DMS 273 treated with DMSO at 0.1 percent for 48 hours (cell line): ENCODE measurements around the gene KISS1.

Source experiments
- DNase-seq: peaks from one replicate; lab custom pipeline; 2025; lab: John Stamatoyannopoulos, UW

The KISS1 gene

GRCh38 chr1:204217648-204218000 is 21.3 kb upstream of the KISS1 start:
- DNase-seq: no peak

GRCh38 chr1:204216880-204217647 is 20.8 kb upstream of the KISS1 start:
- DNase-seq: no peak

- DNase-seq: no peak
Measured at GRCh38 chr1:204216236-204216635, 19.9 kb upstream of the KISS1 start.

DNA sequence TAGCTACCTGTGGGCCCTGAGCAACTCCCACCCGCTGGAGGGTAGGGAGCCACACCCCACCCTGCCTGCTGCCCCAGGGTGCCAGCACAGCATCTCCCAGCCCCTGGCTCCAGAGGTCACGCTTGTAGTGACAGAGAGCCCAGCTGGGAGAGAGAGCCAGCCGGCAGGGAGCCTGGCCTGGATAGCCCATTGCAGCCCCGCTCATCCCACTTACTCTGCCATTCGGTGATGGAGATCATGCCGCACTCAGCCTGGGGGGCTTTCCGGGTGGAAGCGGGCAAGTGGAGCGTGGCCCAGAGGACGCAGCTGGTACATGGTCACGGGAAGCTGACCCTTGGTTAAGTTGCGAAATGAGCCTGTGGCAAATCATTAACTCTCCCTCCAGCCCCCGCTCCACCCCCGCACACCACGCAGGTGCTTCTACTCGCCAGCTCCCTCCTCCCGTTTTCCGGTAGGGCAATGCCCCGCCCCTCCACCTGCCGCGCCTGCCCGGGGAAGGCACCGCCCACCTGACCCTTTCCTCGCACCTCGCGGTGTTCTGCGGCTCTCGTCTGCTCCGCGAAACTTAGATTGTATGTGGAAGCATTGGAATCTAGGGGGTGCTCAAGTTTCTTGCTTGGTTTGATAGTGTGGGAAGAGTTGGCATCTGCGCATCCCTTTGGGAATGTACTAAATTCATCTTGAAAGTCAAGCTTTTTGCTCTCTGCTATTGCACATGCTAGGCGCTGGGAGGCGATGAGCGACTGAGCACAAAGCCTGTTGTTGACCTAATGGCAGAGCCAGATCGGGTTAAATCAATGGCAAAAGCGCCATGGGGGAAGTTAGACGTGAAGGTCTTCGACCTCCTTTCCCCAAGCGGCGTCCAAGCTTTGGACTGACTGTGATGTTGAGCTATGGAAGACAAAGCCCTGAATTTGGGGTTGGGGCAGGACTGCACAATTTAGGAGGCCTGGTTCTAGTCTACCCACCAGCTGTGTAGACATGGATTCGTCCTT is 17.7 kb upstream of the KISS1 start, which contains the start of gene GOLT1A:
Gene GOLT1A, minus strand, starts transcription at position 321 of the 995 bp plus-strand sequence. Its CDS starts 82 bp downstream, at position 239.
- DNase-seq: no peak

DNA sequence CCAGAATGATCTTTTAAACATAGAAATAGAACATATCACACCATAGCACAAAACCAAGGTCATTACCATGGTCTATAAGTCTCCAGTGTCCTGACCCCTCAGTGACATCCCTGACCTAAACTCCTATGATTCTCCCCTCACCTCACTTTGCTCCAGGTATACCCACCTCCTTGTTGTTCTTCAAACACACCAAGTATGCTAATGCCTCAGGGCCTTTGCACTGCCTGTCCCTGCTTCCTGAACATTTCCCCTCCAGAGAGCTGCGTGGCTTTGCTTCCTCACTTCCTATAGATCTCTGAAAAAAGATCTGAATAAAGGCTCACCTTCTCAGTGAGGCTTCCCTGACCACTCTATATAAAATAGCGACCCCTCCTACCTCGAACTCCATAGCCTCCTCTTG is 16.4 kb upstream of the KISS1 start:
- no peak for DNase-seq

DNA sequence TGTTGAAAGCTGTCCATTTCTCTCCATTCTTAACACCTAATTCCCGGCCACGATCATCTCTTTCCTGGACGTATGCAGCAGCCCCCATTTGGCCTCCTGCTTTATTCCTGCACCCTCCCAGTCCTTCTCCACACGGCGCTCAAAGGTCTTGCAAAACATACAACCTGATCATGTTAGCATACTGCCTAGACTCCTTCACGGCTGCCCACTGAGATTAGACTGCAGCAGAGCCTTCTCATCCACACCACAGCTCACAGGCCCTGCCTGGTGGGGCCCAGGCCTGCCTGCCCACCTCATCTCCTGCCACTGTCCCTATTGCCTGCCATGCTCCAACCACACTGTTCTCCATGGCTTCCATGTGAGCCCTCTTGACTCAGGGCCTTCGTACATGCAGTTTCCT is 14.8 kb upstream of the KISS1 start:
- no peak for DNase-seq

DNA sequence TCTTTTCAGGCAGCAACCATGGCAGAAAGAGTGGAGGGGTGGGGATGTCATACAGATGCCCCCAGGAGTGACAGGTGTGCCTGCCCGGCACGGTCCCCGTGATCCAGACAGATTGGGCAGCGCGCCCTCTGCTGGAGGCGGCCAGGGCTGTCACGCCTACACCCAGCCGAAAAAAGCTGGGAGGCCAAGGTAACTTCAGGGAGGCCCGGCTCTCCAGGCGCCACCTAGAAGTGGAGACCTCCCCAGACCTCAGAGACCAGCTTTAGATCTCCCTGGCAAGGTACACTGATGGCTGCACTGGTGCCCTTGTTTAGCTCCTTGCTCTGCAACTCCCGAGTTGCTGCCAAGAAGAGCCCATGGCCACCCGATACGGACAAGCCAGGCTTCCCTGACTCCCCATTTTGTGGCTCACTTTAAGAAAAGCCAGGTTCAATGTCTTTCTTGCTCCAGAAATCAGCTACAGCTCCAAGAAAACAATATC is 10.9 kb upstream of the KISS1 start:
- DNase-seq: peak; percentile 2

DNA sequence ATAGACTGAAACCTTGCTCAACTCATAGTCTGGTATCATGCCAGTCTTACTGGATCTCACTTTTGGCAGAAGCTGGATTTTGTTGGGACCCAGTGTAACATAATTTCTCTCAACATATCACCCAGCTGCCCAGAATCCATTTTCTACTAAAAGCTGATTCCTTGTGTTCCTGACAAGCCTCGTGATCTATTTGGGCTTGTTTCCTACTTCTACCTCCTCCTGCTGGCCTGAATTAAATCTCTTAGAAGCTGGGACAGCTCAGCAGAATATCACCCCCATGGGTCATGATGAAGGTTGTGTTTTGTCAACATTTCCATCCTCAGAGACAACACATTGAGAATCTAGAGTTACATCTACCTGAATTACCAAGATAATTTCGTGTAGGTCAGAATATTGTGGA is 9.8 kb upstream of the KISS1 start:
- no peak for DNase-seq

GRCh38 chr1:204205486-204205885 is 9.2 kb upstream of the KISS1 start:
- DNase-seq: no peak

DNA sequence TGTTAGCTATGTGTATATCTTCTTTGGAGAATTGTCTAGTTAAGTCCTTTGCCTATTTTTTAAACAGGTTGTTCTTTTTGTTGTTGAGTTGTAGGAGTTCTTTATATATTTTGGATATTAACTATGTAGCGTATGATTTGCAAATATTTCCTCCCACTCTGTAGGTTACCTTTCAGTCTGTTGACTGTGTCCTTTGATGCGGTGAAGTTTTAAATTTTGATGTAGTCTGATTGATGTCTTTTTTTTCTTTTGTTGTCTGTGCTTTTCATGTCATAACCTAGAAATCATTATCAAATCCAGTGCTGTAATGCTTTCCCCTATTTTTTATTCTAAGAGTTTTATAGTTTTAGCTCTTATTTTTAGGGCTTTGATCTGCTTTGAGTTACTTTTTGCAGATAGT is 8.7 kb upstream of the KISS1 start:
- DNase-seq: no peak

DNA sequence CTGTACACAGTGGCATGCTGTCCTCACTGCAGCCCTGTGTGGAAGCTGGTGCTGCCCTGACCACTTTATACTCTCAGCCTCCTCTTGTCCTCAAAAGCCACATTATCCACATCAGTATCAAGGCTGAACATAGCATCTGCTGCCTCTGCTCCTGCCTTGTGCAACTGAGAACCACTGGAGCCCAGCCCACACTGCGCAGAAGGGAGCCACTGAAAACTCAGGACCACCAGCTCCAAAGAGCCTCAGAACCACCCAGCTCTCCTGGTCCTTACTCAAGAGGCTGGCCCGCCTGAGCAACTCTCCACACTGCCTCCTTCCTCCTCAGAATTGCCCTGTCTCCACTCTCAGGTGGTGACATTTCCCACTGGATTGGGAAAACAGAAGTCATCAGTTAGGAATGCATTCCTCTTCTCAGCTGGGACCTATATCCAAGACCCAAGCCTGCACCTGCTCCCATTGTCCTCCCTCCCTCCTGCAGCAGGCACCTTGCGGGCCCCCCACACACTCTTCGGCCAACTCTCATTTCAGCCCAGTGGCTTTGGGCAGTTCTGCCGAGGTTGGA is 7.0 kb upstream of the KISS1 start:
- DNase-seq: no peak

DNA sequence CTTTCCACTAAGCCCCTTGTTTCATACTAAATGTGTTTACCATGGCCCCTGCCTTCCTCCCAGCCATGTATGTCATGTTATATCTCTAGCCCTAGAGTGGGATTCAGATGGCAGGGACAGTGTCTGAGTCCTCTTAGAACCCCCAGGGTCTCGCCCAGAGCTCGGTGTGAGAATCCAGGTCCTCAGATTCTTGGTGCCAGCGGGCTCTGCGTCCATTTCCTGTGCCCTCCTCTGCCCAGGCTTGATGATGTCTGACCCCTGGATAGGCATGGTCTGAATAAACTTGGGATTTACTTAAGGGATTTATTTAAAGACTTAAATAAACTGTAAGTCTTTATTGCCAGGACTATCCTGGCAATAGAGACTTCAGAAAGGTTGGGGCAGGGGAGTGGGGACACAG is 6.2 kb upstream of the KISS1 start:
- DNase-seq: no peak

- no peak for DNase-seq
Measured at GRCh38 chr1:204201348-204202040, 5.2 kb upstream of the KISS1 start.

- DNase-seq: no peak
Measured at GRCh38 chr1:204199579-204199978, 3.3 kb upstream of the KISS1 start.

- DNase-seq: no peak
Measured at GRCh38 chr1:204198348-204199340, 2.4 kb upstream of the KISS1 start.

DNA sequence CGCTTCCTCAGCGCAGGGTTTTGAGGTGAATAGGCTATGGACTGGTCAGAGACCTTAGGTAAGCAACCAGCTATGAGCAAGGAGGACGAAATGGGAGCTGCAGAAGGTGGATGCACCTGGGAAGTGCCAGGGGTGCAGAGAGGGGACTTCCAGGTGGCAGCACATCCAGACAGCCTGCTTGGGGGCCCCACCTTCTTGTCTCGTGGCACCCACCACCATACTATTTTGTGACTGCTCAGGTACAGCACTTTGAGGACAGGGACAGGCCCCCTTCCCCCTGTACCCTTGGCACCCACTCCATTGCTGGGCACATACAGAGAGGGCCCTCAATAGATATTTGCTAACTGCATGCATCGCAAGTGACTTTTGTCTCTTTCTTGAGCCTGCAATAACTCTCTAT is 777 bp upstream of the KISS1 start:
- DNase-seq: no peak

DNA sequence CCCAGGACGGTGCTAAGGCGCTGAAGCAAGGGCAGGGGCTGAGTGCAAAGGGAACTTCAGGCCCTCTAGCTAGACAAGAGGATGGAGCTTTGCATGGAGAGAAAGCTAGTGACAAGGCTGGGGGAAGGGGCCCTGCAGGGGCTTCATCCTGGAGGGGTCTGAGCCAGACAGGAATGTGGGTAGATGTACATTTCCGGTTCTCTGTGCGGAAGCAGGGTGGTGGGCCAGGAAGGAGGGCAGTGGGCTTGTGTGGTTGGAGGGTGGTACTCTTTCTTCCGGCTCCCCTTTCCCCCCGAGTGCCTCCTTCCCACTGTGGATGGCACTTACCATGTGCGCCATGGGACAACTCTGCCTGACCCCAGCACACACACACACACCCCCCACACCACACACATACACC is 1.5 kb downstream of the KISS1 start:
- DNase-seq: no peak

GRCh38 chr1:204194080-204194479 is 2.2 kb downstream of the KISS1 start:
- no peak for DNase-seq

DNA sequence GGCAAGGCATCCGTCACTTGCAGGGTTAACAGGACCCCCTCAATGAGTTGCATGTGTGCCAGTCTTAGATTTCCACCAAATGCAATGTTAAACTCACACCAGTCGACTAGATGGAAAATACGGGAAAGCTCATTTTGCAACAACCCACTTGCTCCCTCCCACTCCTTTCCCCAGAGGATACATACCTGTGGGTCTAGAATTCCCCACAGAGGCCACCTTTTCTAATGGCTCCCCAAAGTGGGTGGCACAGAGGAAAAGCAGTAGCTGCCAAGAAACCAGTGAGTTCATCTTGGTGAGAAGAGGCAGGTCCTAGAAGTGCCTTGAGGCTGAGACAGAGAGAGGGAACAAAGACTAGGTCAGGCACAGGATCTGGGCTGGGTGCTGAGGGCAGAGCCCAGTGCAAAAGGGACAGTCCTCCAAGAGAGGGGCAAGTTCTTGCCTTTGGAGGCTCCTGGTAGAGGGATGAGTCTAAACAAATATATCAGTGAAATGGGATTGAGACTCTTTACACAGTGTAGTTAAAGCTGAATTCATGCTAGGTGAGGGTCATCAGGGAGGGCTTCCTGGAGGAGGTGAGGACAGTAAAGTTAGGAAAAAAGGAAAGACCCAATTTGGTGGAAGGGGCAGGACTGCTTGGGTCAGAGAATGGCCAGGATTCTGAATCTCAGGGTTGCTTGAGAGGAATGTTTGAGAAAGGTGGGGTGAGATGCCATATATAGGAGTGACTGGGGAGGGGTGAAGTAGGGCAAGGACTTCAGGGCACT is 3.5 kb downstream of the KISS1 start:
- no peak for DNase-seq

DNA sequence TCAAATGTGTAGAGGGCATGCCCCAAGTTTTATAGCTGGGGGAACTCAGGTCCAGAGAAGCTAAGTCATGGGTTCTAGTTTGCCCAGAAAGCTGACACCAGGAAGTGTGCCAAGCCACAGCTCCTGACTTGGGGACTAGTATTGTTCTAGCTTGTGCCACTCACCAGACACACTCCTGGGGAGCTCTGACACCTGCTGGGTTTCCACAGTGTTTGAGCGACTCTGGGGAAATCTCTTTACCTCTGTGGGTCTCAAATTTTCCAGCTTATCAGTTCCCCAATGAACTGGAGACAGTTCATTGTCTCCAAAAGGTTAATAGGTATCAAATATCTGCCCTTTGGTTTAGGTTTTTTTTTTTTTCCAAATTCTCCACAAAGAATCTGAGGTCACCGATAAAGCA is 4.2 kb downstream of the KISS1 start:
- no peak for DNase-seq
